CD14-positive monocyte (primary cell): ENCODE measurements around the gene SKP2. TPM values are rescaled to one million over a fixed set of nuclear protein-coding genes. Genes with fewer than 3 reads are reported as not detected.

Experiments used
- DNase-seq, 3 donors: peaks; one replicate each; pipeline ENCODE4 v3.0.0-alpha.2; 2011 to 2022
- H2AFZ ChIP-seq: 2 replicates; pipeline ENCODE4 v1.6.0; 2012; ENCODE audit warnings: mild to moderate bottlenecking, low read depth, low read length, inconsistent platforms; ENCODE audit not compliant: insufficient read depth, poor library complexity, severe bottlenecking
- H3K27ac ChIP-seq, 2 donors: 1 replicate in 1 of 2; 2 replicates in 1 of 2; pipeline ENCODE4 v1.5.1; 2012 to 2013; ENCODE audit warnings: low read length in 2 of 2, control low read depth in 1 of 2, inconsistent platforms in 1 of 2, low read depth in 1 of 2, mild to moderate bottlenecking in 1 of 2
- H3K27me3 ChIP-seq, 2 donors: one replicate each; pipeline versions ENCODE4 v1.6.0 to v1.6.1; 2011 to 2013; ENCODE audit warnings: low read length in 2 of 2; ENCODE audit not compliant: control insufficient read depth in 2 of 2, insufficient read depth in 2 of 2
- H3K36me3 ChIP-seq, 2 donors: replicated peaks in 1 of 2; 1 replicate in 1 of 2; 2 replicates in 1 of 2; pipeline versions ENCODE4 v1.5.1 to v1.6.1; 2012 to 2013; ENCODE audit warnings: low read length in 2 of 2, control low read depth in 1 of 2, inconsistent platforms in 1 of 2, mild to moderate bottlenecking in 1 of 2; ENCODE audit not compliant: insufficient read depth in 2 of 2, control insufficient read depth in 1 of 2
- H3K4me1 ChIP-seq, 2 donors: 1 replicate in 1 of 2; 2 replicates in 1 of 2; pipeline versions ENCODE4 v1.5.1 to v1.6.1; 2012 to 2013; ENCODE audit warnings: low read length in 2 of 2, control low read depth in 1 of 2, inconsistent platforms in 1 of 2, mild to moderate bottlenecking in 1 of 2, moderate library complexity in 1 of 2; ENCODE audit not compliant: insufficient read depth in 2 of 2, control insufficient read depth in 1 of 2
- H3K4me2 ChIP-seq: replicated peaks from 2 replicates; pipeline ENCODE3; 2012; ENCODE audit warnings: low read length, moderate library complexity, mild to moderate bottlenecking; ENCODE audit not compliant: poor library complexity, severe bottlenecking; ENCODE audit errors: extremely low read depth
- H3K4me3 ChIP-seq, 3 experiments: fragments of 200-600 bp in 1 of 3; sonication (generic) in 1 of 3; replicated peaks in 1 of 3; 1 replicate in 2 of 3; 2 replicates in 1 of 3; pipeline ENCODE4 v1.5.1; 2011 to 2013; ENCODE audit warnings: low read length in 3 of 3, mild to moderate bottlenecking in 3 of 3, control low read depth in 2 of 3, low read depth in 2 of 3, inconsistent platforms in 1 of 3, moderate library complexity in 1 of 3
- H3K79me2 ChIP-seq: 2 replicates; pipeline ENCODE4 v1.6.0; 2012; ENCODE audit warnings: mild to moderate bottlenecking, control low read depth, inconsistent platforms, low read length, moderate library complexity; ENCODE audit not compliant: insufficient read depth
- H3K9ac ChIP-seq: 2 replicates; pipeline ENCODE4 v1.6.0; 2017; ENCODE audit warnings: low read length, mild to moderate bottlenecking; ENCODE audit not compliant: insufficient read depth, poor library complexity, severe bottlenecking
- H3K9me3 ChIP-seq, 2 donors: replicated peaks in 1 of 2; 1 replicate in 1 of 2; 2 replicates in 1 of 2; pipeline versions ENCODE4 v1.5.1 to v1.6.1; 2012 to 2013; ENCODE audit warnings: low read length in 2 of 2, control low read depth in 1 of 2; ENCODE audit not compliant: control insufficient read depth in 1 of 2, insufficient read depth in 1 of 2
- H4K20me1 ChIP-seq: 2 replicates; pipeline ENCODE4 v1.6.0; 2012; ENCODE audit warnings: mild to moderate bottlenecking, low read length, control low read depth, moderate library complexity; ENCODE audit not compliant: insufficient read depth
- H3K27ac Mint-ChIP-seq, 7 donors: one replicate each; pipeline ENCODE4 v1.8.0; 2020; ENCODE audit warnings: mild to moderate bottlenecking in 7 of 7, mixed read lengths in 7 of 7, moderate library complexity in 6 of 7, inconsistent platforms in 2 of 7
- H3K27me3 Mint-ChIP-seq, 3 donors: one replicate each; pipeline ENCODE4 v1.8.0; 2021 to 2022; ENCODE audit warnings: low read depth in 3 of 3, mild to moderate bottlenecking in 3 of 3, mixed read lengths in 3 of 3, moderate library complexity in 3 of 3, inconsistent platforms in 1 of 3
- H3K36me3 Mint-ChIP-seq, 2 donors: one replicate each; pipeline ENCODE4 v1.8.0; 2020; ENCODE audit warnings: mixed read lengths in 2 of 2, inconsistent platforms in 1 of 2, mild to moderate bottlenecking in 1 of 2
- H3K4me1 Mint-ChIP-seq: one replicate; pipeline ENCODE4 v1.8.0; 2020; ENCODE audit warnings: mild to moderate bottlenecking, mixed read lengths
- H3K4me3 Mint-ChIP-seq, 2 donors: one replicate each; pipeline ENCODE4 v1.8.0; 2020; ENCODE audit warnings: mild to moderate bottlenecking in 2 of 2, mixed read lengths in 2 of 2, moderate library complexity in 1 of 2
- H3K9me3 Mint-ChIP-seq, 7 donors: one replicate each; pipeline ENCODE4 v1.8.0; 2020 to 2022; ENCODE audit warnings: mixed read lengths in 7 of 7, mild to moderate bottlenecking in 6 of 7, moderate library complexity in 6 of 7, inconsistent platforms in 2 of 7
- CTCF ChIP-seq: fragments of 200-600 bp; IDR thresholded peaks from one replicate; pipeline ENCODE4 v1.8.0; 2022; ENCODE audit warnings: antibody characterized with exemption, mild to moderate bottlenecking
- WGBS: methylation state at CpG from one replicate; pipeline ENCODE4 v1.1.5; 2013; ENCODE audit warnings: missing lambda C conversion rate; ENCODE audit not compliant: insufficient coverage; 5-methylcytosine and 5-hydroxymethylcytosine counted together
- intact Hi-C, 2 donors: fragments of 100-400 bp; cut with micrococcal nuclease; formaldehyde crosslinking; loops; one replicate each; pipeline versions ENCODE4 v1.15.0 to v1.15.1; 2023
- polyA plus RNA-seq, 3 donors: library from polyadenylated mRNA; depleted of rRNA in 1 of 3; unstranded in 2 of 3; stranded (reverse) in 1 of 3; fragments of 300-500 nt in 2 of 3; fragments of >200 nt in 1 of 3; fragmentation: Illumina TruSeq in 2 of 3; gene quantifications; 1 replicate in 2 of 3; 2 replicates in 1 of 3; pipeline ENCODE4 v1.2.3, GENCODE V29; 2012 to 2021

The SKP2 gene
- polyA plus RNA-seq, 3 donors: 14.4 to 18.0 (median 15.5) TPM

GRCh38 chr5:36217988-36218387 lies 66.1 kb downstream of the SKP2 start:
- H3K4me2 ChIP-seq: no peak overlapping the region
- H3K27ac ChIP-seq: no peak overlapping the region
- no peaks in the 10 kb centered on the region for H3K4me1 Mint-ChIP-seq
- no peaks in the 10 kb centered on the region for H3K27me3 ChIP-seq
- DNase-seq: no peak
- no peaks in the 10 kb centered on the region for H3K27me3 Mint-ChIP-seq
- WGBS: no CpG with 5 or more reads among the region's 1 CpG
- no peak overlapping the region for H3K9ac ChIP-seq
- H3K36me3 Mint-ChIP-seq: peaks cover 45 to 51% of the 10 kb centered on the region in 2 donors
- H3K4me3 ChIP-seq: no peak overlapping the region
- peaks cover 27 to 72% of the 10 kb centered on the region in 2 donors for H3K36me3 ChIP-seq
- H3K9me3 ChIP-seq: no peaks in the 10 kb centered on the region
- no peak overlapping the region for H3K27ac Mint-ChIP-seq
- no peak for TF ChIP-seq CTCF
- H2AFZ ChIP-seq: no peak overlapping the region
- no peak overlapping the region for H3K4me3 Mint-ChIP-seq
- H3K79me2 ChIP-seq: no peaks in the 10 kb centered on the region
- H3K9me3 Mint-ChIP-seq: no peaks in the 10 kb centered on the region
- intact Hi-C loops: no loop called here
- H3K4me1 ChIP-seq: no peaks in the 10 kb centered on the region
- no peaks in the 10 kb centered on the region for H4K20me1 ChIP-seq

GRCh38 chr5:36222620-36223019 lies 70.7 kb downstream of the SKP2 start:
- no peak for TF ChIP-seq CTCF
- no peak for DNase-seq
- Mint-ChIP-seq H3K36me3 (peaks cover 37 to 47% of the 10 kb centered on the region in 2 donors), H3K27ac (no peak overlapping the region), H3K4me3 (no peak overlapping the region), H3K27me3 (no peaks in the 10 kb centered on the region), H3K9me3 (peaks cover 0 to 1% (median 0%) of the 10 kb centered on the region in 7 donors), H3K4me1 (no peaks in the 10 kb centered on the region)
- Histone ChIP-seq H3K9ac (no peak overlapping the region), H3K4me2 (no peak overlapping the region), H3K27me3 (no peaks in the 10 kb centered on the region), H2AFZ (no peak overlapping the region), H3K9me3 (no peaks in the 10 kb centered on the region), H3K4me1 (no peaks in the 10 kb centered on the region), H4K20me1 (no peaks in the 10 kb centered on the region), H3K79me2 (no peaks in the 10 kb centered on the region), H3K4me3 (no peak overlapping the region), H3K36me3 (peaks cover 16 to 56% of the 10 kb centered on the region in 2 donors), H3K27ac (no peak overlapping the region)
- no CpG with 5 or more reads among the region's 1 CpG for WGBS
- intact Hi-C loops: no loop called here
